H1 (cell line): ENCODE data around the gene CARD11. TPM values are rescaled to one million over a fixed set of nuclear protein-coding genes. Genes with fewer than 3 reads are reported as not detected.

Experiments used
- CTCF ChIA-PET: fragments of 300-600 bp; sonication (Branson Sonifier 250); formaldehyde crosslinking; loops from one replicate; lab custom pipeline; 2021; ENCODE audit not compliant: partially characterized antibody; lab: Charles Lee
- POLR2A ChIA-PET: fragments of 300-600 bp; sonication (Branson Sonifier 250); formaldehyde crosslinking; loops from one replicate; lab custom pipeline; 2021; ENCODE audit warnings: inconsistent platforms; ENCODE audit not compliant: partially characterized antibody; lab: Charles Lee
- DNase-seq, 2 experiments: peaks; one replicate each; pipeline versions ENCODE4 v3.0.0 to v3.0.0-alpha.2; 2010 to 2022; ENCODE audit warnings: low spot score in 2 of 2, low read depth in 1 of 2, mixed read lengths in 1 of 2
- FAIRE-seq: peaks from 2 replicates; lab custom pipeline; 2011; peaks lifted over from hg19 to GRCh38; lab: Jason Lieb, UNC
- H2AFZ ChIP-seq: 2 replicates; pipeline ENCODE4 v1.8.1; 2012; ENCODE audit warnings: low read length, inconsistent platforms
- H2AK5ac ChIP-seq: 2 replicates; pipeline ENCODE4 v1.6.1; 2013; ENCODE audit warnings: low read depth, low read length
- H2BK120ac ChIP-seq: replicated peaks from 2 replicates; pipeline ENCODE3; 2013; ENCODE audit warnings: low read depth, low read length, inconsistent platforms
- H2BK12ac ChIP-seq: 2 replicates; pipeline ENCODE4 v1.6.1; 2013; ENCODE audit warnings: low read depth, low read length
- H2BK15ac ChIP-seq: 2 replicates; pipeline ENCODE4 v1.6.1; 2013; ENCODE audit warnings: low read length
- H2BK20ac ChIP-seq: 2 replicates; pipeline ENCODE4 v1.6.1; 2013; ENCODE audit warnings: low read length
- H2BK5ac ChIP-seq: 2 replicates; pipeline ENCODE4 v1.6.1; 2013; ENCODE audit warnings: low read depth, low read length
- H3K14ac ChIP-seq: 2 replicates; pipeline ENCODE4 v1.6.1; 2013; ENCODE audit warnings: inconsistent platforms; ENCODE audit not compliant: insufficient read length
- H3K18ac ChIP-seq: 2 replicates; pipeline ENCODE4 v1.6.1; 2013; ENCODE audit warnings: low read length; ENCODE audit errors: extremely low read depth
- H3K23ac ChIP-seq: 2 replicates; pipeline ENCODE4 v1.6.1; 2013; ENCODE audit warnings: inconsistent platforms; ENCODE audit not compliant: insufficient read length
- H3K23me2 ChIP-seq: 2 replicates; pipeline ENCODE4 v1.6.1; 2013; ENCODE audit warnings: low read depth, low read length
- H3K27ac ChIP-seq: 2 replicates; pipeline ENCODE4 v1.6.1; 2011; ENCODE audit warnings: low read depth, low read length, inconsistent platforms
- H3K27me3 ChIP-seq, 4 experiments: replicated peaks in 1 of 4; 1 replicate in 1 of 4; 2 replicates in 3 of 4; pipeline versions ENCODE4 v1.6.1 to v1.8.1; 2011 to 2013; ENCODE audit warnings: low read length in 3 of 4, mild to moderate bottlenecking in 3 of 4, inconsistent platforms in 2 of 4, mixed read lengths in 2 of 4, moderate library complexity in 1 of 4; ENCODE audit not compliant: control insufficient read depth in 3 of 4, insufficient read depth in 3 of 4; ENCODE audit errors: extremely low read depth in 1 of 4
- H3K36me3 ChIP-seq, 4 experiments: 2 replicates each; pipeline versions ENCODE4 v1.6.1 to v1.8.1; 2011 to 2013; ENCODE audit warnings: mild to moderate bottlenecking in 4 of 4, low read length in 3 of 4, moderate library complexity in 2 of 4, control low read depth in 1 of 4, inconsistent platforms in 1 of 4; ENCODE audit not compliant: insufficient read depth in 4 of 4, control insufficient read depth in 2 of 4
- H3K4ac ChIP-seq: replicated peaks from 2 replicates; pipeline ENCODE3; 2013; ENCODE audit warnings: low read length, low read depth, mixed read lengths, inconsistent platforms; ENCODE audit not compliant: insufficient read length
- H3K4me1 ChIP-seq, 4 experiments: replicated peaks in 1 of 4; 1 replicate in 1 of 4; 2 replicates in 3 of 4; pipeline versions ENCODE4 v1.6.1 to v1.8.1; 2011 to 2013; ENCODE audit warnings: low read length in 3 of 4, inconsistent platforms in 2 of 4, mixed read lengths in 1 of 4; ENCODE audit not compliant: insufficient read depth in 4 of 4, control insufficient read depth in 3 of 4
- H3K4me2 ChIP-seq, 2 experiments: 2 replicates each; pipeline versions ENCODE4 v1.6.1 to v1.8.1; 2011 to 2013; ENCODE audit warnings: low read depth in 2 of 2, low read length in 2 of 2, control low read depth in 1 of 2, inconsistent platforms in 1 of 2, mild to moderate bottlenecking in 1 of 2; ENCODE audit not compliant: insufficient read depth in 1 of 2
- H3K4me3 ChIP-seq, 4 experiments: fragments of 200-600, 300-600 bp in 1 of 4; sonication (generic), shearing (Covaris generic), sonication (Bioruptor Twin) in 1 of 4; 2 replicates each; pipeline versions ENCODE4 v1.5.1 to v1.8.1; 2011 to 2016; ENCODE audit warnings: low read length in 4 of 4, low read depth in 3 of 4, control low read depth in 2 of 4, inconsistent platforms in 2 of 4, mild to moderate bottlenecking in 2 of 4, mixed read lengths in 1 of 4, moderate library complexity in 1 of 4; ENCODE audit not compliant: insufficient read depth in 2 of 4; ENCODE audit errors: extremely low read depth in 1 of 4
- H3K56ac ChIP-seq: replicated peaks from 2 replicates; pipeline ENCODE3; 2013; ENCODE audit warnings: low read depth, mild to moderate bottlenecking, mixed read lengths, low read length, inconsistent platforms; ENCODE audit not compliant: insufficient read length
- H3K79me1 ChIP-seq: 2 replicates; pipeline ENCODE4 v1.6.1; 2013; ENCODE audit warnings: low read depth, low read length, control low read depth
- H3K79me2 ChIP-seq, 2 experiments: 2 replicates each; pipeline versions ENCODE4 v1.6.1 to v1.8.1; 2012 to 2013; ENCODE audit warnings: low read length in 2 of 2, mild to moderate bottlenecking in 2 of 2, inconsistent platforms in 1 of 2; ENCODE audit not compliant: insufficient read depth in 2 of 2, control insufficient read depth in 1 of 2
- H3K9ac ChIP-seq, 4 experiments: replicated peaks in 1 of 4; 1 replicate in 1 of 4; 2 replicates in 3 of 4; pipeline versions ENCODE4 v1.6.1 to v1.8.1; 2011 to 2013; ENCODE audit warnings: low read depth in 3 of 4, low read length in 3 of 4, control low read depth in 2 of 4, mild to moderate bottlenecking in 2 of 4, moderate library complexity in 2 of 4, inconsistent platforms in 1 of 4; ENCODE audit errors: extremely low read depth in 1 of 4
- H3K9me3 ChIP-seq, 2 experiments: 2 replicates each; pipeline versions ENCODE4 v1.6.1 to v1.8.1; 2012 to 2013; ENCODE audit warnings: mild to moderate bottlenecking in 2 of 2, moderate library complexity in 2 of 2, control low read depth in 1 of 2, inconsistent platforms in 1 of 2, low read depth in 1 of 2, low read length in 1 of 2, mixed read lengths in 1 of 2; ENCODE audit not compliant: insufficient read depth in 2 of 2
- H4K20me1 ChIP-seq, 2 experiments: replicated peaks in 1 of 2; 2 replicates each; pipeline versions ENCODE3 to v1.8.1; 2011 to 2013; ENCODE audit warnings: inconsistent platforms in 2 of 2, low read length in 2 of 2, mild to moderate bottlenecking in 1 of 2; ENCODE audit not compliant: insufficient read depth in 2 of 2, control insufficient read depth in 1 of 2
- H4K5ac ChIP-seq: 2 replicates; pipeline ENCODE4 v1.6.1; 2013; ENCODE audit warnings: low read length, low read depth, mixed read lengths, inconsistent platforms; ENCODE audit not compliant: insufficient read length
- H4K8ac ChIP-seq: 2 replicates; pipeline ENCODE4 v1.8.0; 2013; ENCODE audit warnings: mild to moderate bottlenecking, moderate library complexity, low read length, inconsistent platforms; ENCODE audit not compliant: insufficient read depth; ENCODE audit errors: extremely low read depth
- H4K91ac ChIP-seq: replicated peaks from 2 replicates; pipeline ENCODE3; 2013; ENCODE audit warnings: low read length, mixed read lengths, inconsistent platforms; ENCODE audit not compliant: insufficient read length
- EP300 ChIP-seq, 2 experiments: IDR thresholded peaks; 1 replicate in 1 of 2; 2 replicates in 1 of 2; pipeline ENCODE4 v1.6.1; 2011 to 2012; ENCODE audit warnings: low read depth in 2 of 2, low read length in 2 of 2, mild to moderate bottlenecking in 2 of 2, borderline replicate concordance in 1 of 2, inconsistent platforms in 1 of 2, moderate library complexity in 1 of 2
- KDM1A ChIP-seq: fragments of 200-600, 300-600 bp; sonication (generic); IDR thresholded peaks from 2 replicates; pipeline ENCODE4 v1.7.1; 2016; ENCODE audit warnings: mild to moderate bottlenecking, low read length, borderline replicate concordance
- KDM4A ChIP-seq: IDR thresholded peaks from one replicate; pipeline ENCODE4 v1.7.1; 2012; ENCODE audit warnings: low read depth, mild to moderate bottlenecking, moderate library complexity, low read length, inconsistent platforms; ENCODE audit not compliant: severe bottlenecking
- RFX5 ChIP-seq: IDR thresholded peaks from 2 replicates; pipeline ENCODE4 v1.6.1; 2011; ENCODE audit warnings: low read depth, low read length, improper control_type of control experiment, borderline replicate concordance
- RNF2 ChIP-seq: fragments of 200-900, 300-1000 bp; sonication (generic); IDR thresholded peaks from 2 replicates; pipeline ENCODE4 v1.7.1; 2016; ENCODE audit warnings: borderline replicate concordance, low read depth, mild to moderate bottlenecking, antibody characterized with exemption, low read length; ENCODE audit not compliant: poor library complexity, severe bottlenecking; ENCODE audit errors: missing control alignments
- SIRT6 ChIP-seq: IDR thresholded peaks from one replicate; pipeline ENCODE4 v1.7.1; 2012; ENCODE audit warnings: low read length, inconsistent platforms
- SP4 ChIP-seq: IDR thresholded peaks from 2 replicates; pipeline ENCODE4 v1.6.1; 2012; ENCODE audit warnings: low read length, inconsistent platforms
- TEAD4 ChIP-seq: IDR thresholded peaks from 2 replicates; pipeline ENCODE4 v1.6.1; 2012; ENCODE audit warnings: low read depth, low read length, inconsistent platforms, mixed read lengths
- WGBS, 2 experiments: shearing (Covaris generic) in 1 of 2; methylation state at CpG; one replicate each; pipeline versions ENCODE4 v1.1.6 to v1.1.7; 2013 to 2015; ENCODE audit warnings: low lambda C conversion rate in 2 of 2, mixed read lengths in 2 of 2, inconsistent platforms in 1 of 2, low coverage in 1 of 2, missing lambda C conversion rate in 1 of 2; ENCODE audit not compliant: insufficient replicate concordance in 2 of 2, insufficient coverage in 1 of 2, insufficient read length in 1 of 2; ENCODE audit errors: extremely low coverage in 1 of 2, missing lambda C conversion rate in 1 of 2; 5-methylcytosine and 5-hydroxymethylcytosine counted together
- polyA plus RNA-seq, 7 experiments: library from polyadenylated mRNA; depleted of rRNA in 3 of 7; stranded (reverse) in 5 of 7; unstranded in 2 of 7; fragments of >200 nt in 5 of 7; fragments of 200-250 nt in 2 of 7; gene quantifications; 1 replicate in 5 of 7; 2 replicates in 1 of 7; 4 replicates in 1 of 7; pipeline versions ENCODE4 v1.2.1 to v1.2.3, GENCODE V29; 2011 to 2013; ENCODE audit warnings: missing spikeins in 2 of 7, mixed read lengths in 2 of 7
- total RNA-seq: library from RNA; stranded (reverse); fragmentation: NEBNext Ultra II Directional; extraction: Animal tissue kit (Norgen Biotek cat#: 25700); gene quantifications from 2 replicates; pipeline ENCODE4 v1.2.1, GENCODE V29; 2021
- TF ChIP-seq, protein P1 (sequence below): IDR thresholded peaks from 2 replicates; pipeline ENCODE4 v1.6.1; 2012; ENCODE audit warnings: low read length, inconsistent platforms

CARD11 gene
- total and polyA plus RNA-seq, 2 of the 8 experiments (the other 6 are each of a cell fraction or from before 2014, with no cell fraction given) = 12.6 to 29.8 TPM

DNA sequence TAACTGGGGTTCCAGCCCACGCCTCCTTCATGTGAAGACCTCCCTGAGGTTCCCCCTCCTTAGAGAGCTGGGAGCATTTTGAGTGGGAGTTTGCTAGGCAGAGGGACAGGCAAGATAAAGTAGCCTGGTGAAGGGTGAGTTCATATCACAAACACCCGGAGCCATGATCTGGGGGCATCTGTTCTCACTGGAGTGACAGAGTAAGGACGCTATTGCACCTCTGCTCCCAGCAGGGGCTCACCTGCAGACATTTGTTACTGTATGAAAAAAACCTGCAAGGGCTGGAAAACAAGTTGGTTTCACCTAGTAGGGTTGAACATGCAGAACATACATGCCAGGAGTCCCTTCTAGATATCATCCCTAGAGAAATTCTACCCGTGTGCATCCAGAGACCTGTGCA, 88.4 kb downstream of the CARD11 start:
- WGBS, 2 experiments = 86% methylated on average over 4 of the region's 4 CpGs; no CpG with 5 or more reads in 1 of the 2 experiments
- FAIRE-seq (no peak), DNase-seq (no peak)
- no peak overlapping the region for H3K4me3 ChIP-seq
- no peaks in the 10 kb centered on the region for H3K4me1 ChIP-seq
- H2BK5ac ChIP-seq = no peak overlapping the region
- no peak overlapping the region for H3K18ac ChIP-seq
- no peaks in the 10 kb centered on the region for H3K27me3 ChIP-seq
- H2AFZ ChIP-seq = no peak overlapping the region
- H3K4me2 ChIP-seq = no peak overlapping the region
- H2AK5ac ChIP-seq = no peak overlapping the region
- no peaks in the 10 kb centered on the region for H3K23me2 ChIP-seq
- H2BK120ac ChIP-seq = no peak overlapping the region
- H2BK20ac ChIP-seq = no peak overlapping the region
- no peaks in the 10 kb centered on the region for H3K36me3 ChIP-seq
- no peak overlapping the region for H2BK15ac ChIP-seq
- H3K9me3 ChIP-seq = peaks cover 0 to 3% of the 10 kb centered on the region in 2 experiments; a peak in 2 of 4 replicates
- H4K8ac ChIP-seq = no peak overlapping the region
- no peaks in the 10 kb centered on the region for H4K20me1 ChIP-seq
- no peak overlapping the region for H3K9ac ChIP-seq
- H4K5ac ChIP-seq = no peak overlapping the region
- H2BK12ac ChIP-seq = no peak overlapping the region
- ChIA-PET POLR2A (no interaction called here), CTCF (no interaction called here)
- H3K14ac ChIP-seq = no peak overlapping the region
- no peak overlapping the region for H3K4ac ChIP-seq
- no peak overlapping the region for H3K27ac ChIP-seq
- no peaks in the 10 kb centered on the region for H3K79me2 ChIP-seq
- no peaks in the 10 kb centered on the region for H3K79me1 ChIP-seq
- no peak overlapping the region for H3K56ac ChIP-seq
- no peak overlapping the region for H4K91ac ChIP-seq
- no peak overlapping the region for H3K23ac ChIP-seq
- TF ChIP-seq KDM4A = no peak
- no peak for TF ChIP-seq TEAD4
- no peak for TF ChIP-seq KDM1A
- TF ChIP-seq RNF2 = no peak
- TF ChIP-seq RFX5 = no peak
- TF ChIP-seq, protein P1, sequence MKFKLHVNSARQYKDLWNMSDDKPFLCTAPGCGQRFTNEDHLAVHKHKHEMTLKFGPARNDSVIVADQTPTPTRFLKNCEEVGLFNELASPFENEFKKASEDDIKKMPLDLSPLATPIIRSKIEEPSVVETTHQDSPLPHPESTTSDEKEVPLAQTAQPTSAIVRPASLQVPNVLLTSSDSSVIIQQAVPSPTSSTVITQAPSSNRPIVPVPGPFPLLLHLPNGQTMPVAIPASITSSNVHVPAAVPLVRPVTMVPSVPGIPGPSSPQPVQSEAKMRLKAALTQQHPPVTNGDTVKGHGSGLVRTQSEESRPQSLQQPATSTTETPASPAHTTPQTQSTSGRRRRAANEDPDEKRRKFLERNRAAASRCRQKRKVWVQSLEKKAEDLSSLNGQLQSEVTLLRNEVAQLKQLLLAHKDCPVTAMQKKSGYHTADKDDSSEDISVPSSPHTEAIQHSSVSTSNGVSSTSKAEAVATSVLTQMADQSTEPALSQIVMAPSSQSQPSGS = no peak
- no peak for TF ChIP-seq SP4
- no peak for TF ChIP-seq SIRT6
- TF ChIP-seq EP300 (IDR thresholded peaks at IDR 0.05; ENCODE audit: borderline replicate concordance in 1 of 2, low read depth in 2 of 2, low read length in 2 of 2) = no peak
